ENCODE measurements around the gene SNX14.
"Not testable (repeated sequence)": the region's sequence is repeated elsewhere in the genome, so short reads cannot be mapped to it uniquely, and the experiment has no call there.

SNX14 gene

GRCh38 chr6:85551264-85551663, 42.4 kb downstream of the SNX14 start:
- in situ Hi-C loops (cut with HindIII; ENCODE audit: low pct_ligation_motif_present, low sequenced_read_pairs) = no loop called here
- Histone ChIP-seq H3K4me3 (ENCODE audit: low read depth, low read length) (no peak overlapping the region), H3K27me3 (replicated peaks) (no peaks in the 10 kb centered on the region), H3K27ac (no peak overlapping the region), H3K36me3 (replicated peaks) (peaks cover 15% of the 10 kb centered on the region)
- no peak for TF ChIP-seq CTCF (IDR thresholded peaks at IDR 0.05; ENCODE audit: low read depth, low read length, missing control alignments)
- no peak for DNase-seq

GRCh38 chr6:85547719-85548118, 45.9 kb downstream of the SNX14 start:
- Histone ChIP-seq H3K4me3 (ENCODE audit: low read depth, low read length) (no peak overlapping the region), H3K27ac (no peak overlapping the region), H3K27me3 (replicated peaks) (no peaks in the 10 kb centered on the region), H3K36me3 (replicated peaks) (peaks cover 17% of the 10 kb centered on the region)
- no peak for DNase-seq
- in situ Hi-C loops (cut with HindIII; ENCODE audit: low pct_ligation_motif_present, low sequenced_read_pairs) = no loop called here
- no peak for TF ChIP-seq CTCF (IDR thresholded peaks at IDR 0.05; ENCODE audit: low read depth, low read length, missing control alignments)

GRCh38 chr6:85544776-85545175, 48.9 kb downstream of the SNX14 start:
- in situ Hi-C loops (cut with HindIII; ENCODE audit: low pct_ligation_motif_present, low sequenced_read_pairs) = no loop called here
- no peak overlapping the region for H3K4me3 ChIP-seq (ENCODE audit: low read depth, low read length)
- H3K27me3 ChIP-seq (replicated peaks) = no peaks in the 10 kb centered on the region
- no peak for DNase-seq
- TF ChIP-seq CTCF (IDR thresholded peaks at IDR 0.05; ENCODE audit: low read depth, low read length, missing control alignments) = no peak
- H3K36me3 ChIP-seq (replicated peaks) = peaks cover 16% of the 10 kb centered on the region
- H3K27ac ChIP-seq = no peak overlapping the region

DNA sequence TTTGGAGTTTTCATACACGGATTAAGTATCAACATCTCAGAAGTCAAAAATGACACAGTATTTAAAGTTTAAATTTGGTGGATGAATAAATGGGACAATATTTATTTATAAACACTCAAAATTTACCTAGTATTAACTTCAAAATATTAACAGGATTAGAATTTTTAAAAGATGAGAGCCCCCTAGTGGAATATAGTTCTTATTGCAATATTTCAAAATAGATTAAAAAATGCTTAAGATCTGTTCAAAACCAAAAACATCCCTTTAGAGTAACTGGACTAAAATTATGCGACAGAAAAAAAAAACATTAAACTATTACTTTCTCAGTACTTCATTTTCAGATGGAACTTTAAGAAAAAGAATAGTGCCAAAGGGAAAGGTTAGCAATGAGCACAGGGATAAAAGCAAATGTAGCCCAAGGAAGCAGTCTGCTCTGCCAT, 56.6 kb downstream of the SNX14 start:
- in situ Hi-C loops (cut with HindIII; ENCODE audit: low pct_ligation_motif_present, low sequenced_read_pairs) = no loop called here
- DNase-seq = no peak

GRCh38 chr6:85524281-85524680, 69.4 kb downstream of the SNX14 start:
- H3K27me3 ChIP-seq (replicated peaks); in situ Hi-C loops (cut with HindIII; ENCODE audit: low pct_ligation_motif_present, low sequenced_read_pairs); H3K4me3 ChIP-seq (ENCODE audit: low read depth, low read length); H3K27ac ChIP-seq; DNase-seq: not testable (repeated sequence)
- peaks cover 19% of the 10 kb centered on the region for H3K36me3 ChIP-seq (replicated peaks)

More for the DNA sequence above, 56.6 kb downstream of the SNX14 start:
- no peak overlapping the region for H3K4me3 ChIP-seq (ENCODE audit: low read depth, low read length)
- no peaks in the 10 kb centered on the region for H3K27me3 ChIP-seq (replicated peaks)
- peaks cover 15% of the 10 kb centered on the region for H3K36me3 ChIP-seq (replicated peaks)
- no peak for TF ChIP-seq CTCF (IDR thresholded peaks at IDR 0.05; ENCODE audit: low read depth, low read length, missing control alignments)
- no peak overlapping the region for H3K27ac ChIP-seq

- in situ Hi-C loops (cut with HindIII; ENCODE audit: low pct_ligation_motif_present, low sequenced_read_pairs) = no loop called here
- H3K4me3 ChIP-seq (ENCODE audit: low read depth, low read length) = no peak overlapping the region
- H3K27ac ChIP-seq = no peak overlapping the region
- no peaks in the 10 kb centered on the region for H3K27me3 ChIP-seq (replicated peaks)
- no peak for DNase-seq
- no peak for TF ChIP-seq CTCF (IDR thresholded peaks at IDR 0.05; ENCODE audit: low read depth, low read length, missing control alignments)
- H3K36me3 ChIP-seq (replicated peaks) = peaks cover 32% of the 10 kb centered on the region
These were observed 77.5 kb downstream of the SNX14 start for GRCh38 chr6:85516168-85516567.
